ENCODE results near the gene MORF4L2.
A peak's percentile ranks its signal among the peaks of the same experiment; 100 is the strongest.

Gene MORF4L2

GRCh38 chrX:103631145-103631544 is 55.4 kb downstream of the MORF4L2 start:
- no peak for TF ChIP-seq CTCF (IDR thresholded peaks at IDR 0.05; ENCODE audit: extremely low read depth, insufficient read depth, missing control alignments)
- no peak for DNase-seq (ENCODE audit: low spot score)
- in situ Hi-C loops (cut with MboI; ENCODE audit: low pct_unique_long_range_greater_than_20kb, low sequenced_read_pairs, unreplicated experiment) = loop anchor here (25.0 kb wide), 1 partner anchor 94 kb away; no protein-coding TSS in a partner anchor

GRCh38 chrX:103630171-103630511 is 56.4 kb downstream of the MORF4L2 start:
- TF ChIP-seq CTCF (IDR thresholded peaks at IDR 0.05; ENCODE audit: extremely low read depth, insufficient read depth, missing control alignments) = no peak
- no peak for DNase-seq (ENCODE audit: low spot score)

GRCh38 chrX:103629318-103630170 is 57.0 kb downstream of the MORF4L2 start:
- peak; percentile 21 for DNase-seq (ENCODE audit: low spot score)
- in situ Hi-C loops (cut with MboI; ENCODE audit: low pct_unique_long_range_greater_than_20kb, low sequenced_read_pairs, unreplicated experiment) = loop anchor here (25.0 kb wide), 1 partner anchor 92 kb away; no protein-coding TSS in a partner anchor
- TF ChIP-seq CTCF (IDR thresholded peaks at IDR 0.05; ENCODE audit: extremely low read depth, insufficient read depth, missing control alignments) = peak; percentile 49

More at GRCh38 chrX:103630171-103630511, 56.4 kb downstream of the MORF4L2 start:
- in situ Hi-C loops (cut with MboI; ENCODE audit: low pct_unique_long_range_greater_than_20kb, low sequenced_read_pairs, unreplicated experiment) = loop anchor here (25.0 kb wide), 1 partner anchor 93 kb away; no protein-coding TSS in a partner anchor

GRCh38 chrX:103628386-103629317 is 57.8 kb downstream of the MORF4L2 start, which contains the start of gene TCEAL1:
Gene TCEAL1 (plus strand): TSS chrX:103628975. CDS start chrX:103629917, 942 bp downstream.
- TF ChIP-seq CTCF (IDR thresholded peaks at IDR 0.05; ENCODE audit: extremely low read depth, insufficient read depth, missing control alignments) = no peak
- in situ Hi-C loops (cut with MboI; ENCODE audit: low pct_unique_long_range_greater_than_20kb, low sequenced_read_pairs, unreplicated experiment) = loop anchor here (25.0 kb wide), 1 partner anchor 91 kb away; no protein-coding TSS in a partner anchor
- peak; percentile 19 for DNase-seq (ENCODE audit: low spot score)

GRCh38 chrX:103626855-103627254 is 59.6 kb downstream of the MORF4L2 start:
- TF ChIP-seq CTCF (IDR thresholded peaks at IDR 0.05; ENCODE audit: extremely low read depth, insufficient read depth, missing control alignments) = no peak
- in situ Hi-C loops (cut with MboI; ENCODE audit: low pct_unique_long_range_greater_than_20kb, low sequenced_read_pairs, unreplicated experiment) = loop anchor here (25.0 kb wide), 1 partner anchor 90 kb away; no protein-coding TSS in a partner anchor
- DNase-seq (ENCODE audit: low spot score) = no peak

Data from GM13977 (cell line).